H1 (cell line): ENCODE results near the gene CPLANE1. TPM values are rescaled to one million over a fixed set of nuclear protein-coding genes. Genes with fewer than 3 reads are reported as not detected.

ENCODE experiments used
- CTCF ChIA-PET: fragments of 300-600 bp; sonication (Branson Sonifier 250); formaldehyde crosslinking; loops from one replicate; lab custom pipeline; 2021; ENCODE audit not compliant: partially characterized antibody; lab: Charles Lee
- POLR2A ChIA-PET: fragments of 300-600 bp; sonication (Branson Sonifier 250); formaldehyde crosslinking; loops from one replicate; lab custom pipeline; 2021; ENCODE audit warnings: inconsistent platforms; ENCODE audit not compliant: partially characterized antibody; lab: Charles Lee
- DNase-seq, 2 experiments: peaks; one replicate each; pipeline versions ENCODE4 v3.0.0 to v3.0.0-alpha.2; 2010 to 2022; ENCODE audit warnings: low spot score in 2 of 2, low read depth in 1 of 2, mixed read lengths in 1 of 2
- FAIRE-seq: peaks from 2 replicates; lab custom pipeline; 2011; peaks lifted over from hg19 to GRCh38; lab: Jason Lieb, UNC
- H2AFZ ChIP-seq: 2 replicates; pipeline ENCODE4 v1.8.1; 2012; ENCODE audit warnings: low read length, inconsistent platforms
- H2AK5ac ChIP-seq: 2 replicates; pipeline ENCODE4 v1.6.1; 2013; ENCODE audit warnings: low read depth, low read length
- H2BK120ac ChIP-seq: replicated peaks from 2 replicates; pipeline ENCODE3; 2013; ENCODE audit warnings: low read depth, low read length, inconsistent platforms
- H2BK12ac ChIP-seq: 2 replicates; pipeline ENCODE4 v1.6.1; 2013; ENCODE audit warnings: low read depth, low read length
- H2BK15ac ChIP-seq: 2 replicates; pipeline ENCODE4 v1.6.1; 2013; ENCODE audit warnings: low read length
- H2BK20ac ChIP-seq: 2 replicates; pipeline ENCODE4 v1.6.1; 2013; ENCODE audit warnings: low read length
- H2BK5ac ChIP-seq: 2 replicates; pipeline ENCODE4 v1.6.1; 2013; ENCODE audit warnings: low read depth, low read length
- H3K14ac ChIP-seq: 2 replicates; pipeline ENCODE4 v1.6.1; 2013; ENCODE audit warnings: inconsistent platforms; ENCODE audit not compliant: insufficient read length
- H3K18ac ChIP-seq: 2 replicates; pipeline ENCODE4 v1.6.1; 2013; ENCODE audit warnings: low read length; ENCODE audit errors: extremely low read depth
- H3K23ac ChIP-seq: 2 replicates; pipeline ENCODE4 v1.6.1; 2013; ENCODE audit warnings: inconsistent platforms; ENCODE audit not compliant: insufficient read length
- H3K23me2 ChIP-seq: 2 replicates; pipeline ENCODE4 v1.6.1; 2013; ENCODE audit warnings: low read depth, low read length
- H3K27ac ChIP-seq: 2 replicates; pipeline ENCODE4 v1.6.1; 2011; ENCODE audit warnings: low read depth, low read length, inconsistent platforms
- H3K27me3 ChIP-seq, 4 experiments: replicated peaks in 1 of 4; 1 replicate in 1 of 4; 2 replicates in 3 of 4; pipeline versions ENCODE4 v1.6.1 to v1.8.1; 2011 to 2013; ENCODE audit warnings: low read length in 3 of 4, mild to moderate bottlenecking in 3 of 4, inconsistent platforms in 2 of 4, mixed read lengths in 2 of 4, moderate library complexity in 1 of 4; ENCODE audit not compliant: control insufficient read depth in 3 of 4, insufficient read depth in 3 of 4; ENCODE audit errors: extremely low read depth in 1 of 4
- H3K36me3 ChIP-seq, 4 experiments: 2 replicates each; pipeline versions ENCODE4 v1.6.1 to v1.8.1; 2011 to 2013; ENCODE audit warnings: mild to moderate bottlenecking in 4 of 4, low read length in 3 of 4, moderate library complexity in 2 of 4, control low read depth in 1 of 4, inconsistent platforms in 1 of 4; ENCODE audit not compliant: insufficient read depth in 4 of 4, control insufficient read depth in 2 of 4
- H3K4ac ChIP-seq: replicated peaks from 2 replicates; pipeline ENCODE3; 2013; ENCODE audit warnings: low read length, low read depth, mixed read lengths, inconsistent platforms; ENCODE audit not compliant: insufficient read length
- H3K4me1 ChIP-seq, 4 experiments: replicated peaks in 1 of 4; 1 replicate in 1 of 4; 2 replicates in 3 of 4; pipeline versions ENCODE4 v1.6.1 to v1.8.1; 2011 to 2013; ENCODE audit warnings: low read length in 3 of 4, inconsistent platforms in 2 of 4, mixed read lengths in 1 of 4; ENCODE audit not compliant: insufficient read depth in 4 of 4, control insufficient read depth in 3 of 4
- H3K4me2 ChIP-seq, 2 experiments: 2 replicates each; pipeline versions ENCODE4 v1.6.1 to v1.8.1; 2011 to 2013; ENCODE audit warnings: low read depth in 2 of 2, low read length in 2 of 2, control low read depth in 1 of 2, inconsistent platforms in 1 of 2, mild to moderate bottlenecking in 1 of 2; ENCODE audit not compliant: insufficient read depth in 1 of 2
- H3K4me3 ChIP-seq, 4 experiments: fragments of 200-600, 300-600 bp in 1 of 4; sonication (generic), shearing (Covaris generic), sonication (Bioruptor Twin) in 1 of 4; 2 replicates each; pipeline versions ENCODE4 v1.5.1 to v1.8.1; 2011 to 2016; ENCODE audit warnings: low read length in 4 of 4, low read depth in 3 of 4, control low read depth in 2 of 4, inconsistent platforms in 2 of 4, mild to moderate bottlenecking in 2 of 4, mixed read lengths in 1 of 4, moderate library complexity in 1 of 4; ENCODE audit not compliant: insufficient read depth in 2 of 4; ENCODE audit errors: extremely low read depth in 1 of 4
- H3K56ac ChIP-seq: replicated peaks from 2 replicates; pipeline ENCODE3; 2013; ENCODE audit warnings: low read depth, mild to moderate bottlenecking, mixed read lengths, low read length, inconsistent platforms; ENCODE audit not compliant: insufficient read length
- H3K79me1 ChIP-seq: 2 replicates; pipeline ENCODE4 v1.6.1; 2013; ENCODE audit warnings: low read depth, low read length, control low read depth
- H3K79me2 ChIP-seq, 2 experiments: 2 replicates each; pipeline versions ENCODE4 v1.6.1 to v1.8.1; 2012 to 2013; ENCODE audit warnings: low read length in 2 of 2, mild to moderate bottlenecking in 2 of 2, inconsistent platforms in 1 of 2; ENCODE audit not compliant: insufficient read depth in 2 of 2, control insufficient read depth in 1 of 2
- H3K9ac ChIP-seq, 4 experiments: replicated peaks in 1 of 4; 1 replicate in 1 of 4; 2 replicates in 3 of 4; pipeline versions ENCODE4 v1.6.1 to v1.8.1; 2011 to 2013; ENCODE audit warnings: low read depth in 3 of 4, low read length in 3 of 4, control low read depth in 2 of 4, mild to moderate bottlenecking in 2 of 4, moderate library complexity in 2 of 4, inconsistent platforms in 1 of 4; ENCODE audit errors: extremely low read depth in 1 of 4
- H3K9me3 ChIP-seq, 2 experiments: 2 replicates each; pipeline versions ENCODE4 v1.6.1 to v1.8.1; 2012 to 2013; ENCODE audit warnings: mild to moderate bottlenecking in 2 of 2, moderate library complexity in 2 of 2, control low read depth in 1 of 2, inconsistent platforms in 1 of 2, low read depth in 1 of 2, low read length in 1 of 2, mixed read lengths in 1 of 2; ENCODE audit not compliant: insufficient read depth in 2 of 2
- H4K20me1 ChIP-seq, 2 experiments: replicated peaks in 1 of 2; 2 replicates each; pipeline versions ENCODE3 to v1.8.1; 2011 to 2013; ENCODE audit warnings: inconsistent platforms in 2 of 2, low read length in 2 of 2, mild to moderate bottlenecking in 1 of 2; ENCODE audit not compliant: insufficient read depth in 2 of 2, control insufficient read depth in 1 of 2
- H4K5ac ChIP-seq: 2 replicates; pipeline ENCODE4 v1.6.1; 2013; ENCODE audit warnings: low read length, low read depth, mixed read lengths, inconsistent platforms; ENCODE audit not compliant: insufficient read length
- H4K8ac ChIP-seq: 2 replicates; pipeline ENCODE4 v1.8.0; 2013; ENCODE audit warnings: mild to moderate bottlenecking, moderate library complexity, low read length, inconsistent platforms; ENCODE audit not compliant: insufficient read depth; ENCODE audit errors: extremely low read depth
- H4K91ac ChIP-seq: replicated peaks from 2 replicates; pipeline ENCODE3; 2013; ENCODE audit warnings: low read length, mixed read lengths, inconsistent platforms; ENCODE audit not compliant: insufficient read length
- ATF2 ChIP-seq: IDR thresholded peaks from 2 replicates; pipeline ENCODE4 v1.6.1; 2012; ENCODE audit warnings: low read length, inconsistent platforms
- BACH1 ChIP-seq: IDR thresholded peaks from 2 replicates; pipeline ENCODE4 v1.6.1; 2012; ENCODE audit warnings: low read length, improper control_type of control experiment
- BCL11A ChIP-seq, 2 experiments: IDR thresholded peaks; one replicate each; pipeline ENCODE4 v1.6.1; 2011; ENCODE audit warnings: low read depth in 2 of 2, low read length in 2 of 2, mild to moderate bottlenecking in 2 of 2
- CTBP2 ChIP-seq: IDR thresholded peaks from 2 replicates; pipeline ENCODE4 v1.7.0; 2011; ENCODE audit warnings: borderline replicate concordance, mild to moderate bottlenecking, moderate library complexity, mixed read lengths, low read length; ENCODE audit not compliant: insufficient read depth, insufficient read length
- EZH2 ChIP-seq: fragments of 200-600 bp; sonication (generic); IDR thresholded peaks from 2 replicates; pipeline ENCODE4 v1.7.1; 2012; ENCODE audit warnings: low read depth, mild to moderate bottlenecking, moderate library complexity, low read length, inconsistent platforms; ENCODE audit not compliant: severe bottlenecking
- GTF2F1 ChIP-seq: IDR thresholded peaks from 2 replicates; pipeline ENCODE4 v1.6.1; 2012; ENCODE audit warnings: low read depth, low read length, improper control_type of control experiment, borderline replicate concordance
- JUND ChIP-seq: IDR thresholded peaks from 2 replicates; pipeline ENCODE4 v1.6.1; 2011; ENCODE audit warnings: mild to moderate bottlenecking, improper control_type of control experiment, low read length
- KDM4A ChIP-seq: IDR thresholded peaks from one replicate; pipeline ENCODE4 v1.7.1; 2012; ENCODE audit warnings: low read depth, mild to moderate bottlenecking, moderate library complexity, low read length, inconsistent platforms; ENCODE audit not compliant: severe bottlenecking
- RFX5 ChIP-seq: IDR thresholded peaks from 2 replicates; pipeline ENCODE4 v1.6.1; 2011; ENCODE audit warnings: low read depth, low read length, improper control_type of control experiment, borderline replicate concordance
- SAP30 ChIP-seq: fragments of 300-600 bp; sonication (generic); IDR thresholded peaks from 2 replicates; pipeline ENCODE4 v1.7.1; 2012; ENCODE audit warnings: low read length, moderate library complexity, mild to moderate bottlenecking, inconsistent platforms; ENCODE audit not compliant: insufficient read depth, insufficient replicate concordance
- SIRT6 ChIP-seq: IDR thresholded peaks from one replicate; pipeline ENCODE4 v1.7.1; 2012; ENCODE audit warnings: low read length, inconsistent platforms
- SRF ChIP-seq: IDR thresholded peaks from 2 replicates; pipeline ENCODE4 v1.6.1; 2011; ENCODE audit warnings: mild to moderate bottlenecking, low read depth, low read length, moderate library complexity
- TAF1 ChIP-seq: IDR thresholded peaks from 2 replicates; pipeline ENCODE4 v1.6.1; 2011; ENCODE audit warnings: mild to moderate bottlenecking, low read depth, low read length
- WGBS, 2 experiments: shearing (Covaris generic) in 1 of 2; methylation state at CpG; one replicate each; pipeline versions ENCODE4 v1.1.6 to v1.1.7; 2013 to 2015; ENCODE audit warnings: low lambda C conversion rate in 2 of 2, mixed read lengths in 2 of 2, inconsistent platforms in 1 of 2, low coverage in 1 of 2, missing lambda C conversion rate in 1 of 2; ENCODE audit not compliant: insufficient replicate concordance in 2 of 2, insufficient coverage in 1 of 2, insufficient read length in 1 of 2; ENCODE audit errors: extremely low coverage in 1 of 2, missing lambda C conversion rate in 1 of 2; 5-methylcytosine and 5-hydroxymethylcytosine counted together
- polyA plus RNA-seq, 7 experiments: library from polyadenylated mRNA; depleted of rRNA in 3 of 7; stranded (reverse) in 5 of 7; unstranded in 2 of 7; fragments of >200 nt in 5 of 7; fragments of 200-250 nt in 2 of 7; gene quantifications; 1 replicate in 5 of 7; 2 replicates in 1 of 7; 4 replicates in 1 of 7; pipeline versions ENCODE4 v1.2.1 to v1.2.3, GENCODE V29; 2011 to 2013; ENCODE audit warnings: missing spikeins in 2 of 7, mixed read lengths in 2 of 7
- total RNA-seq: library from RNA; stranded (reverse); fragmentation: NEBNext Ultra II Directional; extraction: Animal tissue kit (Norgen Biotek cat#: 25700); gene quantifications from 2 replicates; pipeline ENCODE4 v1.2.1, GENCODE V29; 2021

CPLANE1 gene
- total and polyA plus RNA-seq, 2 of the 8 experiments (the other 6 are each of a cell fraction or from before 2014, with no cell fraction given) = 2.2 to 8.8 TPM

DNA sequence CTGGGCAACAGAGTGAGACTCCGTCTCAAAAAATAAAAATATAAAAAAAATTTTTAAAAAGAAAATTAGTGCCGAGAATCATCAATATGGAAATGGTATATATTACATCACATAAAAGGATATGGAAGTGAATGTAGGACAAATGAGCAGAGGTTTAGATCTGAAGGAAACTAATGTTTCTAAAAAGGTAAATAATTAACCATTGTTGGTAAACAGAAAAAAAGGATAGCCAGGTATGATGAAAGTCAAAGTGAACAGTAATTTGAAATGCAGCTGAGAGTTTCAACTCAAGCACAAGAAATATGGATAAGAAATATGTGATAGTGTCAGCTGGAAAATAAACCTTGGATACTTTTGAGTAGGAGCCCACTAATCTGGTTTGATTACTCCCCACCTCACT lies 76.2 kb downstream of the CPLANE1 start:
- Histone ChIP-seq H2AK5ac (no peak overlapping the region), H3K79me2 (no peaks in the 10 kb centered on the region), H3K23me2 (no peaks in the 10 kb centered on the region), H4K20me1 (no peaks in the 10 kb centered on the region), H3K9ac (no peak overlapping the region), H2BK5ac (no peak overlapping the region), H4K91ac (no peak overlapping the region), H3K4me2 (no peak overlapping the region), H3K27ac (no peak overlapping the region), H3K27me3 (no peaks in the 10 kb centered on the region), H3K18ac (no peak overlapping the region), H3K79me1 (no peaks in the 10 kb centered on the region), H3K4me1 (no peaks in the 10 kb centered on the region), H3K56ac (no peak overlapping the region), H2BK20ac (no peak overlapping the region), H2BK120ac (no peak overlapping the region), H4K5ac (no peak overlapping the region), H3K23ac (no peak overlapping the region), H3K4ac (no peak overlapping the region), H3K36me3 (peaks cover 0 to 13% (median 2%) of the 10 kb centered on the region in 4 experiments; a peak in 5 of 8 replicates), H3K14ac (no peak overlapping the region), H3K9me3 (no peaks in the 10 kb centered on the region), H2BK15ac (no peak overlapping the region), H4K8ac (no peak overlapping the region), H2BK12ac (no peak overlapping the region), H3K4me3 (no peak overlapping the region), H2AFZ (no peak overlapping the region)
- WGBS, 2 experiments = 98% methylated on average over 2 of the region's 2 CpGs; no CpG with 5 or more reads in 1 of the 2 experiments
- DNase-seq = no peak
- POLR2A ChIA-PET = no interaction called here
- CTCF ChIA-PET = interaction anchor here (1.0 kb wide), 1 partner anchor 15 kb away, joined by 3 read pairs; no protein-coding TSS in a partner anchor
- FAIRE-seq = no peak
- TF ChIP-seq GTF2F1 = no peak
- TF ChIP-seq RFX5 = no peak
- no peak for TF ChIP-seq BACH1
- TF ChIP-seq SAP30 = no peak
- no peak for TF ChIP-seq SRF
- no peak for TF ChIP-seq BCL11A (IDR thresholded peaks at IDR 0.05; ENCODE audit: low read depth in 2 of 2, low read length in 2 of 2)
- TF ChIP-seq SIRT6 = no peak
- no peak for TF ChIP-seq ATF2
- no peak for TF ChIP-seq TAF1
- TF ChIP-seq KDM4A = no peak
- no peak for TF ChIP-seq JUND
- TF ChIP-seq EZH2 = no peak
- TF ChIP-seq CTBP2 = no peak
